Measurements from ENCODE around the gene KRTAP10-4.

The KRTAP10-4 gene

DNA sequence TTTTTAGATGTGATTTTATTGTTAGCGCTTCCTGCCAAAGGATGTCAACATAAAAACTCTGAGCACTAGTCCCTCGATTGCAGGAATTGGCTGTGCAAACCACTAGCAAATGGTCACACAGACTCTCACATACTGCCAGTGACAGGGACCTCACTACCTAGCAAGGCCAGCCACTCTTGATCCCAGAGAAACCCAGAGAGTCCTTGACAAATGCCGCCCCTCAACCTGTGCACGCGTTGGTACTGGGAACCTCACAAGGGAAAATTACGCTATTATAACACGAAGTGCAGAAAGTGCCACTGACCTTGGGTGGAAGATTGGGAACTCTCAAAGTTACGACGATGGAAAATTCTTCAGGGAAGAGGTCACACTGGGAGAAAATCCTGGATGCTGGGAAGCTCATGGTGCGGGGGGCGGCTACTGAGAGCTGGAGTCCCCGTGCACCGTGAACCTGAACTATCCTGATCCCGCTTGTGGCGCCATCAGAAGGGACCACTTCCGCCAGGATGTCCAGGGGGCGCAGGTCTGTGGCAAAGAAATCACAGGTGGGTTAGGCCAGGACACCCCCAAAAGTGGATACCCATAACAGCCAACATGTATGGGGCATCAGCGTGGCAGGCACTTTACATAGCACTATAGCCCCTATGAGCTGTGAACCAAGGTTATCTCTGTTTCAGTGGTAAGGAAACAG lies 5.9 kb upstream of the KRTAP10-4 start:
- Histone ChIP-seq H3K9me3 (ENCODE audit: insufficient read depth, low read depth, low read length) (no peaks in the 10 kb centered on the region; the same call in 1 of the 2 replicates), H3K9ac (ENCODE audit: low read depth, low read length) (no peak overlapping the region), H3K27me3 (ENCODE audit: insufficient read depth, low read length) (no peaks in the 10 kb centered on the region), H3K36me3 (ENCODE audit: insufficient read depth, low read depth, low read length) (no peaks in the 10 kb centered on the region), H3K4me3 (ENCODE audit: low read length) (no peak overlapping the region), H3K27ac (ENCODE audit: low read length) (no peak overlapping the region), H3K4me1 (ENCODE audit: insufficient read depth, low read length) (no peaks in the 10 kb centered on the region)

GRCh38 chr21:44568261-44568660 lies 5.3 kb upstream of the KRTAP10-4 start:
- Histone ChIP-seq H3K4me3 (ENCODE audit: low read length) (no peak overlapping the region), H3K9ac (ENCODE audit: low read depth, low read length) (no peak overlapping the region), H3K27ac (ENCODE audit: low read length) (no peak overlapping the region), H3K27me3 (ENCODE audit: insufficient read depth, low read length) (no peaks in the 10 kb centered on the region), H3K4me1 (ENCODE audit: insufficient read depth, low read length) (no peaks in the 10 kb centered on the region), H3K9me3 (ENCODE audit: insufficient read depth, low read depth, low read length) (no peaks in the 10 kb centered on the region; the same call in 1 of the 2 replicates), H3K36me3 (ENCODE audit: insufficient read depth, low read depth, low read length) (no peaks in the 10 kb centered on the region)

- no peaks in the 10 kb centered on the region for H3K36me3 ChIP-seq (ENCODE audit: insufficient read depth, low read depth, low read length)
- H3K9ac ChIP-seq (ENCODE audit: low read depth, low read length): no peak overlapping the region
- H3K4me3 ChIP-seq (ENCODE audit: low read length): no peak overlapping the region
- H3K9me3 ChIP-seq (ENCODE audit: insufficient read depth, low read depth, low read length): no peaks in the 10 kb centered on the region; the same call in 1 of the 2 replicates
- H3K27me3 ChIP-seq (ENCODE audit: insufficient read depth, low read length): no peaks in the 10 kb centered on the region
- no peaks in the 10 kb centered on the region for H3K4me1 ChIP-seq (ENCODE audit: insufficient read depth, low read length)
- H3K27ac ChIP-seq (ENCODE audit: low read length): no peak overlapping the region
Measured at GRCh38 chr21:44568667-44569556, 4.6 kb upstream of the KRTAP10-4 start.

GRCh38 chr21:44569861-44570517 lies 3.5 kb upstream of the KRTAP10-4 start:
- no peak overlapping the region for H3K9ac ChIP-seq (ENCODE audit: low read depth, low read length)
- no peak overlapping the region for H3K27ac ChIP-seq (ENCODE audit: low read length)
- no peak overlapping the region for H3K4me3 ChIP-seq (ENCODE audit: low read length)
- H3K36me3 ChIP-seq (ENCODE audit: insufficient read depth, low read depth, low read length): no peaks in the 10 kb centered on the region
- H3K4me1 ChIP-seq (ENCODE audit: insufficient read depth, low read length): no peaks in the 10 kb centered on the region
- H3K9me3 ChIP-seq (ENCODE audit: insufficient read depth, low read depth, low read length): no peaks in the 10 kb centered on the region; the same call in 1 of the 2 replicates
- H3K27me3 ChIP-seq (ENCODE audit: insufficient read depth, low read length): no peaks in the 10 kb centered on the region

DNA sequence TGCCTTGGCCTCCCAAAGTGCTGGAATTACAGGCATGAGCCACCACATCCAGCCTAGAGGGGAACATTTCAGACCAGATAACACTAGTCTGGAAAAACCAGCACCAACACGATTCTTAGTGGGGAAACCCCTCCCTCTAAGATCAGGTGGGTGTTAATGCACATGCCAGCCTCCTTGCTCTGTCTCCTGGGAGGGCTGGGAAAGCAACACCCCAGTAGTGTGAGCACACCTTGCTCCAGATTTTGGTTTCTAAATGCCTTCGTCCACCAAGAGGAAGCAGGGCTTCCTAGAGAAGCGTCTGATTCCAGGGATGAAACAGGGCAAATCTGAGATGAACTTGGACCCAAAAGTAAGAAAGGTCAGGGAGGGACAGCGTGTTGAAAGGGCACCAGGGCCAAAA lies 2.2 kb upstream of the KRTAP10-4 start:
- Histone ChIP-seq H3K27me3 (ENCODE audit: insufficient read depth, low read length) (no peaks in the 10 kb centered on the region), H3K36me3 (ENCODE audit: insufficient read depth, low read depth, low read length) (no peaks in the 10 kb centered on the region), H3K9ac (ENCODE audit: low read depth, low read length) (no peak overlapping the region), H3K27ac (ENCODE audit: low read length) (no peak overlapping the region), H3K4me1 (ENCODE audit: insufficient read depth, low read length) (no peaks in the 10 kb centered on the region), H3K4me3 (ENCODE audit: low read length) (no peak overlapping the region), H3K9me3 (ENCODE audit: insufficient read depth, low read depth, low read length) (no peaks in the 10 kb centered on the region; the same call in 1 of the 2 replicates)

DNA sequence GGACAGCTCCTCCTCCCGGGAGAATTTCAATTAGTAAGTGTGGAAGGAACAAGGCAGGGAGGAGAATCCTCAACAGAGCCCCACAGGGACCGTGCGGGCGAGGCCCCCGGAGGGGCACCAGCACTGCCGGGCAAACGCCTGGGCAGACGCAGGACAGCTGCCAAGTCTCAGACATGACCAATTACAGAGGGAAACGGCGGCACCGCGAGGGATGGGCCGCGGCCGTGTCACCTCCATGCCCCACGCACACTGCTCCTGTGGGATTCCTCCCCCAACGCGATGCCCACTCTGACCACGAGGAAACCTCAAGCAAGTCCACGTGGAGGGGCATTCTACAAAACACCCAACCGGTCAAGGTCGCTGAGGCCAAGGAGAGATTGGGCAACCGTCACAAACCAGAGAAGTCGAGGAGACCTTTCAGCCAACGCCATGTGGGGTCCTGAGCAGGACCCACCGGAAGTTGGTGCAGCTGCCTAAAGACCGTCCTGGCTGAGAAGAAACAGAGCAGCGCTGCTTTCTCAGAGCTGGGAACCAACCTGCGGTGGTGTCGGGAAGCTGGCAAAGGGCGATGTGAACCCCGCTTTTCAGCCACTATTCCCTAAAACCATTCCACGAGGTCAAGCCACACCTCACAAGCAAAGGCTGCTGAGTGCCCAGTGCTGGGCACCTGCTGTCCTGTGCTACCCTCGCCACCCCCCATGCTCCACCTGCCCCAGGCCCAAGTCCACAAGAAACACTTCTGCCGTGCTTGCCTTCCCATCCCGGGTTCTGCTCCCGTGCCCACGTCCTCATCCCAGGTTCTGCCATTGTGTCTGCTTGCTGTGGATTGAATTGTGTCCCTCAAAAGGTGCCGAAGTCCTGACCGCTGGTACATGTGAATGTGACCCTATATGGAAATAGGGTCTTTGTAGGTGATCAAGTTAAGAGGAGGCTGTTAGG lies 1.4 kb upstream of the KRTAP10-4 start:
- Histone ChIP-seq H3K27me3 (ENCODE audit: insufficient read depth, low read length) (no peaks in the 10 kb centered on the region), H3K9me3 (ENCODE audit: insufficient read depth, low read depth, low read length) (peaks cover 3% of the 10 kb centered on the region)

GRCh38 chr21:44572959-44573583 lies 458 bp upstream of the KRTAP10-4 start:
- H3K4me1 ChIP-seq (ENCODE audit: insufficient read depth, low read length): no peaks in the 10 kb centered on the region
- H3K4me3 ChIP-seq (ENCODE audit: low read length): no peak overlapping the region
- no peak overlapping the region for H3K27ac ChIP-seq (ENCODE audit: low read length)
- peaks cover 6% of the 10 kb centered on the region for H3K9me3 ChIP-seq (ENCODE audit: insufficient read depth, low read depth, low read length)
- H3K36me3 ChIP-seq (ENCODE audit: insufficient read depth, low read depth, low read length): no peaks in the 10 kb centered on the region
- H3K27me3 ChIP-seq (ENCODE audit: insufficient read depth, low read length): no peaks in the 10 kb centered on the region
- no peak overlapping the region for H3K9ac ChIP-seq (ENCODE audit: low read depth, low read length)

More for the DNA sequence above, 1.4 kb upstream of the KRTAP10-4 start:
- no peaks in the 10 kb centered on the region for H3K4me1 ChIP-seq (ENCODE audit: insufficient read depth, low read length)
- no peak overlapping the region for H3K4me3 ChIP-seq (ENCODE audit: low read length)
- no peaks in the 10 kb centered on the region for H3K36me3 ChIP-seq (ENCODE audit: insufficient read depth, low read depth, low read length)
- H3K9ac ChIP-seq (ENCODE audit: low read depth, low read length): no peak overlapping the region
- H3K27ac ChIP-seq (ENCODE audit: low read length): no peak overlapping the region

DNA sequence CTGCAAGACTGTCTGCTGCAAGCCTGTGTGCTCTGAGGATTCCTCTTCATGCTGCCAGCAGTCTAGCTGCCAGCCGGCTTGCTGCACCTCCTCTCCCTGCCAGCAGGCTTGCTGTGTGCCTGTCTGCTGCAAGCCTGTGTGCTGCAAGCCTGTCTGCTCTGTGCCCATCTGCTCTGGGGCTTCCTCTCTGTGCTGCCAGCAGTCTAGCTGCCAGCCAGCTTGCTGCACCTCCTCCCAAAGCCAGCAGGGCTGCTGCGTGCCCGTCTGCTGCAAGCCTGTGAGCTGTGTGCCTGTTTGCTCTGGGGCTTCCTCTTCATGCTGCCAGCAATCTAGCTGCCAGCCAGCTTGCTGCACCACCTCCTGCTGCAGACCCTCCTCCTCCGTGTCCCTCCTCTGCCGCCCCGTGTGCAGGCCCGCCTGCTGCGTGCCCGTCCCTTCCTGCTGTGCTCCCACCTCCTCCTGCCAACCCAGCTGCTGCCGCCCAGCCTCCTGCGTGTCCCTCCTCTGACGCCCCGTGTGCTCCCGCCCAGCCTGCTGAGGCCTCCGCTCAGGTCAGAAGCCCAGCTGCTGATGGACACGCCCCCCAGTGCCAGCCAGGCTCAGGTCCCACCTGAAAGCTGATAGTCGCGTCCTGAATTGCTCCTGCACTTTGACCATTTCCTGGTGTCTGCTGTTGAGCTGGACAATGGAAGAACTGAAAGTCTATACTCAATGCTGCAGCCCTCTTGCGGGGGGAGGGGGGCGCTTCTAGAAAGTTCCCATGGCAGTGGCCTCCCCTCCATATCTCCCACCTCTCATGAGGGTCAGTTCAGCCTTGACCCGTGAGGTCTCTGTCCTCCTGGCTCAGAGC lies 1.2 kb downstream of the KRTAP10-4 start:
- Histone ChIP-seq H3K9me3 (ENCODE audit: insufficient read depth, low read depth, low read length) (peaks cover 6% of the 10 kb centered on the region), H3K9ac (ENCODE audit: low read depth, low read length) (no peak overlapping the region), H3K4me1 (ENCODE audit: insufficient read depth, low read length) (no peaks in the 10 kb centered on the region), H3K4me3 (ENCODE audit: low read length) (no peak overlapping the region), H3K27me3 (ENCODE audit: insufficient read depth, low read length) (no peaks in the 10 kb centered on the region), H3K27ac (ENCODE audit: low read length) (no peak overlapping the region), H3K36me3 (ENCODE audit: insufficient read depth, low read depth, low read length) (no peaks in the 10 kb centered on the region)

GRCh38 chr21:44575307-44576024 lies 1.9 kb downstream of the KRTAP10-4 start:
- H3K4me1 ChIP-seq (ENCODE audit: insufficient read depth, low read length): no peaks in the 10 kb centered on the region
- H3K9ac ChIP-seq (ENCODE audit: low read depth, low read length): no peak overlapping the region
- H3K27me3 ChIP-seq (ENCODE audit: insufficient read depth, low read length): no peaks in the 10 kb centered on the region
- H3K4me3 ChIP-seq (ENCODE audit: low read length): no peak overlapping the region
- H3K27ac ChIP-seq (ENCODE audit: low read length): no peak overlapping the region
- peaks cover 6% of the 10 kb centered on the region for H3K9me3 ChIP-seq (ENCODE audit: insufficient read depth, low read depth, low read length)
- H3K36me3 ChIP-seq (ENCODE audit: insufficient read depth, low read depth, low read length): no peaks in the 10 kb centered on the region

DNA sequence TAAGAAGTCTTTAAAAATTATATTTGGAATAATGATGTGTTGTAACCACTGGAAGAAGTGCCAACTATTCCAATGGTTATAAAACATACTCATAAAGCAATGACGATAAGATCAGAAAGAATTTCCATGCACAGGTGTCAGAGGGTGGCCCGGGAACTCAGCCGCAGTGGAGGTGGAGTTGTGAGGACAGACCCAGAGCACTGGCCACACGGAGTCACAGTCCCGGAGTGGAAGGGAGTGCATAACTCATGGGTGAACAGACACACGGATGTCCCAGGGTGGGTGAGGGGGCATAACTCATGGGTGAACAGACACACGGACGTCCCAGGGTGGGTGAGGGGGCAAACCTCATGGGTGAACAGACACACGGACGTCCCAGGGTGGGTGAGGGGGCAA lies 2.5 kb downstream of the KRTAP10-4 start:
- H3K9ac ChIP-seq (ENCODE audit: low read depth, low read length): no peak overlapping the region
- no peak overlapping the region for H3K27ac ChIP-seq (ENCODE audit: low read length)
- H3K4me1 ChIP-seq (ENCODE audit: insufficient read depth, low read length): no peaks in the 10 kb centered on the region
- H3K27me3 ChIP-seq (ENCODE audit: insufficient read depth, low read length): no peaks in the 10 kb centered on the region
- peaks cover 6% of the 10 kb centered on the region for H3K9me3 ChIP-seq (ENCODE audit: insufficient read depth, low read depth, low read length)
- no peaks in the 10 kb centered on the region for H3K36me3 ChIP-seq (ENCODE audit: insufficient read depth, low read depth, low read length)
- H3K4me3 ChIP-seq (ENCODE audit: low read length): no peak overlapping the region
